Naive thymus-derived CD8-positive, alpha-beta T cell (primary cell): ENCODE data around the gene ENO1. TPM values are rescaled to one million over a fixed set of nuclear protein-coding genes. Genes with fewer than 3 reads are reported as not detected.

Experiments
- ATAC-seq, 2 donors: fragments of 150-1000 bp; cut with Tn5 transposase in 1 of 2; sonication (Bioruptor Pico), chemical (Tn5 transposase) in 1 of 2; 1 replicate in 1 of 2; 2 replicates in 1 of 2; pipeline ENCODE4 v1.10.0; 2021; ENCODE audit warnings: mild to moderate bottlenecking in 2 of 2, moderate library complexity in 2 of 2
- POLR2A ChIA-PET: fragments of 350-600 bp; sonication (Branson Sonifier 250); formaldehyde crosslinking; loops from one replicate; lab custom pipeline; 2021; ENCODE audit warnings: antibody characterized with exemption; lab: Charles Lee
- DNase-seq, 10 donors: peaks; one replicate each; pipeline versions ENCODE4 v3.0.0 to v3.0.0-alpha.2; 2020 to 2022
- H3K27ac Mint-ChIP-seq, 10 donors: one replicate each; pipeline ENCODE4 v1.8.0; 2020 to 2022; ENCODE audit warnings: mild to moderate bottlenecking in 10 of 10, mixed read lengths in 10 of 10, moderate library complexity in 4 of 10, inconsistent platforms in 1 of 10
- H3K27me3 Mint-ChIP-seq, 5 donors: one replicate each; pipeline ENCODE4 v1.8.0; 2021 to 2022; ENCODE audit warnings: mixed read lengths in 5 of 5
- H3K36me3 Mint-ChIP-seq, 3 donors: one replicate each; pipeline ENCODE4 v1.8.0; 2020 to 2022; ENCODE audit warnings: mixed read lengths in 3 of 3, mild to moderate bottlenecking in 2 of 3, inconsistent platforms in 1 of 3
- H3K4me1 Mint-ChIP-seq, 4 donors: one replicate each; pipeline ENCODE4 v1.8.0; 2021 to 2022; ENCODE audit warnings: mixed read lengths in 4 of 4
- H3K4me3 Mint-ChIP-seq, 10 donors: one replicate each; pipeline ENCODE4 v1.8.0; 2020 to 2022; ENCODE audit warnings: mild to moderate bottlenecking in 10 of 10, mixed read lengths in 10 of 10, moderate library complexity in 6 of 10, inconsistent platforms in 1 of 10
- H3K9me3 Mint-ChIP-seq, 9 donors: one replicate each; pipeline ENCODE4 v1.8.0; 2020 to 2022; ENCODE audit warnings: mixed read lengths in 9 of 9, mild to moderate bottlenecking in 3 of 9, inconsistent platforms in 1 of 9, moderate library complexity in 1 of 9
- polyA plus RNA-seq, 3 donors: library from polyadenylated mRNA; unstranded; fragments of 300-500 nt; fragmentation: Illumina TruSeq; gene quantifications; one replicate each; pipeline ENCODE4 v1.2.3, GENCODE V29; 2021
- total RNA-seq, 8 experiments: library from RNA in 2 of 8; stranded (reverse) in 2 of 8; gene quantifications; one replicate each; pipeline ENCODE4 v1.2.3 and lab custom pipeline; 2021 to 2026

Gene ENO1
- total and polyA plus RNA-seq, 5 experiments from 2014 or later = 225 to 1,190 (median 873) TPM

- no peaks in the 10 kb centered on the region for H3K9me3 Mint-ChIP-seq
- no peak for DNase-seq
- H3K27ac Mint-ChIP-seq = peak overlapping the region in 2 of 10 donors; percentile 29 to 73
- peaks cover 6 to 17% (median 9%) of the 10 kb centered on the region in 4 donors for H3K4me1 Mint-ChIP-seq
- peaks cover 4 to 54% (median 6%) of the 10 kb centered on the region in 3 donors for H3K36me3 Mint-ChIP-seq
- no peak for ATAC-seq
- H3K4me3 Mint-ChIP-seq = no peak overlapping the region
- H3K27me3 Mint-ChIP-seq = no peaks in the 10 kb centered on the region
- POLR2A ChIA-PET = interaction anchor here (0.7 to 1.0 kb wide), 2 partner anchors 10 to 21 kb away, joined by 3 read pairs; no protein-coding TSS in a partner anchor
Observed at GRCh38 chr1:8856689-8857412, 21.6 kb downstream of the ENO1 start.

DNA sequence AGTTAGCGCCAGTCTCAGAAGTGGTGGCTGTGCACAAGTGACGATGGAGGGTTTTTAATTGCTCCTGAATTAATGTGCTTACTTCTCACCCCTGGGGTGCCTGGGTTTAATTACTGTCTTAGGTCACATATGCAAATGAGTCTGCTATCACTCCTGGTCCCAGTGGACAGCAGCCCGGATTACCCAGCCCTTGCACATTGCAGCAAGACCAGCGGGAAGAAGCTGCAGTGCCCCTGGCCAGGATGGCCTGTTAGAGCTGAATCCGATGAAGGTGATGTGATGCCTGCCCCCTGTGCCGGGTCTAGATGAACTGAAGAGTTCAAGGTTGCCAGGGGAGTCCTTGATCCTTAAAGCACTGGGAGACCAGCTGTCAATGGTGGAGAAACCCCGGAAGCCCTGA lies 24.2 kb downstream of the ENO1 start:
- no peak for ATAC-seq
- Mint-ChIP-seq H3K27me3 (no peaks in the 10 kb centered on the region), H3K4me1 (peaks cover 2 to 11% (median 5%) of the 10 kb centered on the region in 4 donors), H3K9me3 (no peaks in the 10 kb centered on the region), H3K36me3 (peaks cover 0 to 34% (median 1%) of the 10 kb centered on the region in 3 donors), H3K4me3 (no peak overlapping the region), H3K27ac (peak overlapping the region in 2 of 10 donors; percentile 19 to 76)
- DNase-seq = no peak
- POLR2A ChIA-PET = no interaction called here

- Mint-ChIP-seq H3K4me1 (peaks cover 3 to 7% (median 6%) of the 10 kb centered on the region in 4 donors), H3K4me3 (no peak overlapping the region), H3K9me3 (no peaks in the 10 kb centered on the region), H3K27me3 (no peaks in the 10 kb centered on the region), H3K36me3 (peaks cover 0 to 5% (median 0%) of the 10 kb centered on the region in 3 donors), H3K27ac (no peak overlapping the region)
- ATAC-seq = no peak
- POLR2A ChIA-PET = interaction anchor here (0.7 kb wide), 1 partner anchor 153 kb away, joined by 3 read pairs; no protein-coding TSS in a partner anchor
- no peak for DNase-seq
Observed at GRCh38 chr1:8851060-8851459, 27.4 kb downstream of the ENO1 start.

DNA sequence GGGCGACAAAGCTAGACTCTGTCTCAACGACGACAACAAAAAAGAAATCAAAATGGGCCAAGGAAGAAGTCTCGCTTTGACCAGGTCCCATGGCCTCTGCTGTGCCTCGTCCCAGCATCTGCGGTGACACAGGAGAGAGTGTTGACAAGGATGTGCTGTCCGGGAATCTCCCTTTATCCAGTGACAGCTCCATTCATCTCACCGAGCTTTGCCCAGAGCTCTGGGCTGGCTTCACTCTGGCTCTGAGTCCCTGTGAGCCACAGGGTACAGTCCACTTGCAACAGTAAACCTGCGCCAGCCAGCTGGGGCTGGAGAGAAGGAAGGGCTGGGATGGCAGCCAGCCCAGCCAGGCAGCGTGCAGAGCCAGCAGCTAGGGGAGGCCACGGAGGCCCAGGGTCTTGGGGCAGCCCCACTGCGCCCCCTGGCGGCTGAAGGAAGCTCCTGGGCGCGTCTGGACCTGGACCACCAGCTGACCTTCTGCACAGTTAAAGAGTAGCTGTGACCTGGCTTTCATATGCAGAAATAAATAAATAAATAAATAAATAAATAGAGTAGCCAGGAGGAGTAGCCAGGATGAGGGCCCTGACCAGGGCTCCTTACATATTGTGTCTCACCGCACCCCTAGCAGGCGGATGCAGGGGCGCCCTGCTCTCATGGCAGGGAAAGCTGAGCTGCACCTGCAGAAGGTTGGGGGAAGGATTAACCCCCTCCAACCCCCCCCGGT lies 29.7 kb downstream of the ENO1 start:
- Mint-ChIP-seq H3K9me3 (no peaks in the 10 kb centered on the region), H3K36me3 (peaks cover 0 to 2% (median 0%) of the 10 kb centered on the region in 3 donors), H3K4me1 (peaks cover 3 to 7% (median 6%) of the 10 kb centered on the region in 4 donors), H3K4me3 (no peak overlapping the region), H3K27ac (peak overlapping the region in 1 of 10 donors; percentile 43), H3K27me3 (peaks cover 0 to 4% (median 0%) of the 10 kb centered on the region in 5 donors)
- POLR2A ChIA-PET = interaction anchor here (1.1 to 1.6 kb wide), 2 partner anchors 122 to 156 kb away, joined by 3 to 7 read pairs; no protein-coding TSS in a partner anchor
- ATAC-seq (peak; percentile 91 to 99), DNase-seq (peak; percentile 49 to 86 (median 73))

DNA sequence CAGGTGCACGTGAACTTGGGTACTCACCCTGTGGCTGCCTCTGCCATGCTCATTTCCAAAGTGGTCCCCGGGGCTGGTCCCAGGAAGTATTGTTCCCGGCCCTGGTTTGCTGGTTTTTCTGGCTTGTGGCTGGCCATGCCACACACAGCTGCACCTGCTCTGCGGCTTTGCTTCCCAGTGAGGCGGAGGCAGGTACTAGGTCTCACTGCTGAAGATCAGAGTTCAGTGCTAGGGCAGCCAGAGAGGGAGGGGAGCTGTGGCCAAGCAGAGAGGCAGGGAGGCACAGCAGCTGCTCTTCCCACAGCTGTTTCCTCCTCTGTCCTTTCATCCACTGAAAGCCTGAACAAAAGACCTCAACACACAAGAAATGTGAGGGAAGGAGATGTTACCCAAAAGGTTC lies 30.5 kb downstream of the ENO1 start:
- POLR2A ChIA-PET = interaction anchor here (0.6 to 1.6 kb wide), 2 partner anchors 157 to 445 kb away, joined by 4 to 7 read pairs; no protein-coding TSS in a partner anchor
- Mint-ChIP-seq H3K27ac (no peak overlapping the region), H3K4me1 (peaks cover 3 to 7% (median 6%) of the 10 kb centered on the region in 4 donors), H3K36me3 (peaks cover 0 to 2% (median 0%) of the 10 kb centered on the region in 3 donors), H3K27me3 (peaks cover 0 to 4% (median 0%) of the 10 kb centered on the region in 5 donors), H3K9me3 (no peaks in the 10 kb centered on the region), H3K4me3 (no peak overlapping the region)
- ATAC-seq (no peak), DNase-seq (no peak)

DNA sequence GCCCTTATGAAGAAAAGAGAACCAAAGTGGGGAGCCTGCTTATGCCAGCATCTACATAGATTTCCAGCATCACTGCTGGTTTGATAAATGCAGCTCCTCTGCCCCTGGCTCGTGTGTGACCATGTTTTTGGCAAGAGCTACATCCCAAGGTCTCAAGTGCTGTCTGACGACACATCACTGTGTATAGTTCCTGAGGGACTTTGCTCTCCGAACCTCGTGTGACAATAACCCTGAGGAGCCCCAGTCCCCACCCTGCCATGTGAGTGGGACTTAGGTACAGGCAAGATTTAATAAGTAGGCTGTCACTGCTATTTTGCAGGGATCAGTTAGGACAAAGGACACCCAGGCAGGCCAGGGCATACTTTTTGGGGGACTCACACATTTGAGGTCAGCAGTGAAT lies 32.2 kb downstream of the ENO1 start:
- ATAC-seq (no peak), DNase-seq (no peak)
- H3K4me3 Mint-ChIP-seq = no peak overlapping the region
- H3K9me3 Mint-ChIP-seq = no peaks in the 10 kb centered on the region
- H3K27ac Mint-ChIP-seq = no peak overlapping the region
- peaks cover 0 to 2% (median 0%) of the 10 kb centered on the region in 3 donors for H3K36me3 Mint-ChIP-seq
- POLR2A ChIA-PET = interaction anchor here (0.6 to 0.7 kb wide), 2 partner anchors 42 to 76 kb away, joined by 3 to 4 read pairs; no protein-coding TSS in a partner anchor
- H3K27me3 Mint-ChIP-seq = peaks cover 0 to 4% (median 0%) of the 10 kb centered on the region in 5 donors
- peaks cover 3 to 7% (median 6%) of the 10 kb centered on the region in 4 donors for H3K4me1 Mint-ChIP-seq

DNA sequence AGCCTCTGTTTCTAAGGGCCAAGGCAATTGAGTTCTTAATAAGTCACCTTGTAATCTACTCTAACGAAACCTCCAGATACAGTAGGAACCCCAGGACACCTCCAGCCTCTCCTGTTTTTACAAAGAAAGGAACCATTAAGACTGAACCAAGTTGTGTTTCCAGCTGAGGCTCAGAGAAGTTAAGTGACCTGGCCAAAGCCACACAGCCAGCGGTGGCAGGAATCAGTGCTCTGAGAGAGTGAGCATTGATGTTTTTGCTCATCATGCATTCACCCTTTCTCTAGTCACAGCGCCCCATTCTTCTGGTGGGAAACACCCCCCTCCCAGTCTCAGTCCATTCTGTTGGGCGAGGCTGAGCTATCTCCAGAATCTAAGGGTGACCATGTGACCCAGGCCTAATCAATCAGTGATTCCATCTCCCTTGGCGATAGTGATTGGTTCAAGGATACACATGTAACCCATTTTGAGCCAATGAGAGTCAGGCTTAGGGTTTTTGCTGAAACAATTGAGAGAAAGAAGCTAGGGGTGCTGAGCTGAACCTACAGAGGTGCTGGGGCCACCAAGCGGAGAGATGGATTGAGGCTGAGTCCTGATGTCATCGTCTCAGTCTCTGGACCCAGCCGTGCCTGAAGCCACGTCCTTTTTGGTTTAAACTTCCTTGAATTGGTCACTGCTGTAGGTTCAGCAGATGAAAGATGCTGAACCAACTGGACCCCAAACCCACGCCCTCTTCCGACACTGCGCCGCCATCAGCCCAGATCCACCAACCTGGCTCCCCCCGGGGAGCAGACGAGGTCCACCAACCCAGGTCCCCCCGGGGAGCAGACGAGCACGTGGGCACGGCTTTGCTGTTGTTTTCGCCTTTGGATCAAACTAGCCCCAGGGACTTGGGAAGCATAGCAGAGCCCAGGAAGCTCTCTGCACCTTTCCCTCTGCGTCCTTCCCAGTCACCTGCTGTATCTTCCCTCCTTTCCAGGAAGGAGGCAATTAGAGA lies 33.1 kb downstream of the ENO1 start:
- Mint-ChIP-seq H3K9me3 (no peaks in the 10 kb centered on the region), H3K4me3 (no peak overlapping the region), H3K36me3 (no peaks in the 10 kb centered on the region), H3K27me3 (peaks cover 0 to 4% (median 0%) of the 10 kb centered on the region in 5 donors), H3K27ac (peak overlapping the region in 1 of 10 donors; percentile 33), H3K4me1 (peaks cover 3 to 7% (median 6%) of the 10 kb centered on the region in 4 donors)
- no peak for ATAC-seq
- no peak for DNase-seq
- POLR2A ChIA-PET = no interaction called here

GRCh38 chr1:8844501-8845006 lies 33.9 kb downstream of the ENO1 start:
- peaks cover 0 to 4% (median 0%) of the 10 kb centered on the region in 5 donors for H3K27me3 Mint-ChIP-seq
- POLR2A ChIA-PET = no interaction called here
- H3K4me3 Mint-ChIP-seq = no peak overlapping the region
- ATAC-seq = no peak
- peaks cover 3 to 7% (median 6%) of the 10 kb centered on the region in 4 donors for H3K4me1 Mint-ChIP-seq
- no peaks in the 10 kb centered on the region for H3K9me3 Mint-ChIP-seq
- no peaks in the 10 kb centered on the region for H3K36me3 Mint-ChIP-seq
- DNase-seq = no peak
- H3K27ac Mint-ChIP-seq = peak overlapping the region in 1 of 10 donors; percentile 77

- Mint-ChIP-seq H3K36me3 (no peaks in the 10 kb centered on the region), H3K27me3 (peaks cover 0 to 4% (median 0%) of the 10 kb centered on the region in 5 donors), H3K27ac (no peak overlapping the region), H3K4me3 (no peak overlapping the region), H3K9me3 (no peaks in the 10 kb centered on the region), H3K4me1 (peaks cover 0 to 2% (median 0%) of the 10 kb centered on the region in 4 donors)
- POLR2A ChIA-PET = no interaction called here
- DNase-seq (no peak), ATAC-seq (no peak)
Observed at GRCh38 chr1:8841395-8841794, 37.1 kb downstream of the ENO1 start.

DNA sequence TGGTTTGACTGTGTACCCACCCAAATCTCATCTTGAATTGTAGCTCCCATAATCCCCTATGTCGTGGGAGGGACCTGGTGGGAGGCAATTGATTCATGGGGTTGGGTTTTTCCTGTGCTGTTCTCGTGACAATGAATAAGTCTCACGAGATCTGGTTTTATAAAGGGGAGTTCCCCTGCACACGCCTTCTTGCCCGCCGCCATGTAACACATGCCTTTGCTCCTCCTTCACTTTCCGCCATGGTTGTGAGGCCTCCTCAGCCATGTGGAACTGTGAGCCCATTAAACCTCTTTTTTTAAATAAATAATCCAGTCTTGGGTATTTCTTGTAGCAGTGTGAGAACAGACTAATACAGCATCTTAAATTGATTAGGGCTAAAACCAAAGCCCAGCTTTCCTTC lies 38.5 kb downstream of the ENO1 start:
- DNase-seq (no peak), ATAC-seq (no peak)
- Mint-ChIP-seq H3K27ac (peak overlapping the region in 1 of 10 donors; percentile 19), H3K36me3 (no peaks in the 10 kb centered on the region), H3K9me3 (no peaks in the 10 kb centered on the region), H3K27me3 (no peaks in the 10 kb centered on the region), H3K4me1 (no peaks in the 10 kb centered on the region), H3K4me3 (no peak overlapping the region)
- POLR2A ChIA-PET = no interaction called here

DNA sequence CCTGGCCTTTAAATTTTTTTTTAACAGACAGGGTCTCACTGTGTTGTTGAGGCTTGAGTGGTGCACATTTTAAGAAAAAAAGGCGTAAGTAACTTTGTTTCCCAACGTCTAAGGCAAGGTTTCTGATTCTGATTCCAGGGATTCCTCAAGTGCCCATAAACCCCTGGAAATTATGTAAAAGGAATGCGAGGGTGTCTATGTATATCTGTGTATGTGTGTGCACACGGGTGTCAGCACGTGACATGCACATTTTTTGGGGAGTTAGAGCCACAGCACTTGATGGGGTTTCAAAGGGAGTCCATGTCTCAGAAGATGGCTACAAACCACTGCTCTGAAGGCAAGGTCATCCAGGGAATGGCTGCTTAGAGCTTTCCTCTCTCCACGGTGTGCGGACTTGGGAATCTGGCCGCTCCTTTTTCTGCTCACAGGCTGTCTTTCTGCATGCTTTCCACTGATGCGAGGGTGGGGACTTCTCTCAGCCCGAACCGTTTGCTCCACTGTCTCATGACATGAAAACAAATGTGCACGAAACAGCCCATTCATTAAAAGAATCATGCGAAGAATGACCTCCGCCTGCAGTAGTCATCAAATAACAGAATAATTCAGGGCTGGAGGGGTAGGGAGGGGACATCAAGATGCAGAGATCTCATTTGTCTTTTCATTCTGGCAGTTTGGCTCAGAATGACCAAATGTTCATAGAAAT lies 42.4 kb downstream of the ENO1 start:
- Mint-ChIP-seq H3K27me3 (no peaks in the 10 kb centered on the region), H3K36me3 (no peaks in the 10 kb centered on the region), H3K4me3 (no peak overlapping the region), H3K4me1 (no peaks in the 10 kb centered on the region), H3K27ac (no peak overlapping the region), H3K9me3 (no peaks in the 10 kb centered on the region)
- DNase-seq = no peak
- POLR2A ChIA-PET = no interaction called here
- ATAC-seq = no peak
